ENCODE data around the gene HGFAC. TPM values are rescaled to one million over a fixed set of nuclear protein-coding genes. Genes with fewer than 3 reads are reported as not detected.

The HGFAC gene
- total RNA-seq: 0.47 TPM in 1 of 2 replicates, not detected in the other

DNA sequence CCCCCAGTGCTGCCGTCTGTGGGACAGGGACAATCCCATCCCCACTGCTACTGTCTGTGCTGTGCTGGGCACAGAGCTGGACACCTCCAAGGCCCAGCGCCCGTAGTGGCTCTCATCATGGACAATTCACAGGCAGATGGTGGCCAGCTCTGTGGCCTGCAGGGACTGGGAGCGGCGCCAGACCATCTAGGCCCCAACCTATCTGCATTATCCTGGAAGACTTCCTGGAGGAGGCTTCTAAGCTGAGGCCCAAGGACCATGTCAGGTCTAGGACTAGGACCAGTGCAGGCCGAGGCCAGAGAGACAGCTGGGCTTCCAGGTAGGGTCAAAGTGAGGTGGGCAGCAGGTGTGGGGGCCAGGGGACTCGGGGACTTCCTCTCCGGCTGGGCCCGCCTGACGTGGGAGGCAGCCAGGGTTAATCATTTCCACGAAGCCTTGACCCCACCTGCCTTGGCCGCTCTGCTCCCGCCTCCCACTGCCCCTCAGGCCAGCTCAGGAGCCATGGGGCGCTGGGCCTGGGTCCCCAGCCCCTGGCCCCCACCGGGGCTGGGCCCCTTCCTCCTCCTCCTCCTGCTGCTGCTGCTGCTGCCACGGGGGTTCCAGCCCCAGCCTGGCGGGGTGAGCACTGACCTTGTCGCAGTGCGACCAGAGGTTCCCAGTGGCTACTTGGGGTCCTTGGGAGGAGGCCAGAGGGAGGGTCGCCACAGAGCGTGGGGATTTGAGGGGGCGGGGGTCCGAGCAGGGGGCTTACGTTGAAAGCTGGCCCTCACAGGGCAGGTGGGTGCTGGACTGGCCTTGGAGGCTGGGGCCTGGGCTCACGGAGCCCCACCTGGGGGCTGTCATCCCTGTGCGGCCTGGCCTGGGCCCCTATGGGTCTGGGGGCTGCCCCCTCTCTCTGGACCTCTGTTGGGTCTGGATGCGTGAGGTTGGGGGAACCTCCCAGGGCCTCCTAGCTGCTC is at the start of gene HGFAC:
Gene HGFAC, plus strand, starts transcription at position 468 of the 959 bp plus-strand sequence. Its CDS starts 34 bp downstream, at position 502.

DNA sequence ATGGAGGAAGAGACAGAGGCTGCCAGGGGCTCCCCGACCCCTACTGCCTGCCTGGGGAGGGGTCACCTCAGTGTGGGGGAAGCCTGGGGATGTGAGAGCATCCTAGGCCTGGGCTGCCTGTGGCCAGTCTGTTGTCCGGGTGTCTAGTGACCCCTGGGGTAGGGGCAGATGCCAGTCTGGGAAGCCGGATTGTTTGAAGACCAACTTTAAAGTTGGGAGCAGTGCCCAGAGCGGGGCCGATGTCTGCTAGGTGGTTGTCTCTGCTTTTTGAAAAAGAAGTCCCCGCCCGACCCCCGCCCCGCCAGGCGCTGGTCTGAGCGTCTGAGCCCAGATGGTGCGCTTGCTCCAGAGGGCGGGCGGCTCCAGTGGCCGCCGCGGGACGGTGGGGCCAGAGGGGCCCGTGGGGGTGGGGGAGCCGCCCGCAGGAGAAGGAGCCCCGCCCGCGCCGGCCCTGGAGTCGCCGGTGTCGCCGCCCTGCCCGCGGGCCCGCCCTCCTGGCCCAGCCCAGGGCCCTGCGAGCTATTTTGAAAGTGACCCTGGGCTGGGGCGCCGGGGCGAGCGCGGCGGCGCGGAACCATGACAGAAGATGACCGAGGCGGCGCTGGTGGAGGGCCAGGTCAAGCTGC is 21.1 kb downstream of the HGFAC start, which contains the start of gene DOK7:
Gene DOK7, plus strand, starts transcription at position 517 of the 626 bp plus-strand sequence. Its CDS starts 70 bp downstream, at position 587.

Other genes starting within 250 kb of the HGFAC start
- gene MSANTD1, start 192.8 kb upstream of the HGFAC start, total RNA-seq: 0.27 and 0.47 TPM in 2 replicates
- gene RGS12, start 148.9 kb upstream of the HGFAC start, total RNA-seq: 53.2 and 59.4 TPM in 2 replicates
- not detected in 2 replicates for gene DOK7, start 21.3 kb downstream of the HGFAC start, total RNA-seq
- 91.9 and 93.9 TPM in 2 replicates for gene LRPAP1, start 90.5 kb downstream of the HGFAC start, total RNA-seq